HG03575 (cell line): Measurements from ENCODE around the gene ERAP2.
"Not testable (repeated sequence)": the region's sequence is repeated elsewhere in the genome, so short reads cannot be mapped to it uniquely, and the experiment has no call there.

Experiments
- ATAC-seq: cut with Tn5 transposase; IDR thresholded peaks from one replicate; pipeline ENCODE4 v1.9.1; 2021; ENCODE audit not compliant: unreplicated experiment, insufficient number of reproducible peaks, low FRiP score; ENCODE audit errors: extremely low read depth

Gene ERAP2

GRCh38 chr5:96857924-96858323 is 18.4 kb upstream of the ERAP2 start:
- no peak for ATAC-seq

GRCh38 chr5:96859375-96859774 is 16.9 kb upstream of the ERAP2 start:
- no peak for ATAC-seq

GRCh38 chr5:96861076-96861475 is 15.2 kb upstream of the ERAP2 start:
- ATAC-seq, result no peak

- no peak for ATAC-seq
These were observed 13.2 kb upstream of the ERAP2 start for GRCh38 chr5:96863114-96863513.

GRCh38 chr5:96863949-96864584 is 12.2 kb upstream of the ERAP2 start:
- no peak for ATAC-seq

GRCh38 chr5:96864922-96865530 is 11.3 kb upstream of the ERAP2 start:
- ATAC-seq, result no peak

GRCh38 chr5:96868603-96869371 is 7.5 kb upstream of the ERAP2 start:
- ATAC-seq, result peak; percentile 66

- ATAC-seq, result no peak
These were observed 7.0 kb upstream of the ERAP2 start for GRCh38 chr5:96869372-96869641.

GRCh38 chr5:96870094-96871026 is 5.9 kb upstream of the ERAP2 start:
- ATAC-seq, result peak; percentile 59

GRCh38 chr5:96871027-96871399 is 5.3 kb upstream of the ERAP2 start:
- no peak for ATAC-seq

GRCh38 chr5:96871686-96872085 is 4.6 kb upstream of the ERAP2 start:
- ATAC-seq, result no peak

GRCh38 chr5:96873449-96873848 is 2.9 kb upstream of the ERAP2 start:
- ATAC-seq, result no peak

GRCh38 chr5:96874631-96875030 is 1.7 kb upstream of the ERAP2 start:
- no peak for ATAC-seq

- ATAC-seq, result no peak
These were observed 459 bp upstream of the ERAP2 start for GRCh38 chr5:96875791-96876291.

- ATAC-seq, result not testable (repeated sequence)
These were observed 723 bp downstream of the ERAP2 start for GRCh38 chr5:96876977-96877469.

- no peak for ATAC-seq
These were observed 3.4 kb downstream of the ERAP2 start for GRCh38 chr5:96879665-96880064.

- no peak for ATAC-seq
These were observed 4.3 kb downstream of the ERAP2 start for GRCh38 chr5:96880444-96881164.

GRCh38 chr5:96881511-96882115 is 5.3 kb downstream of the ERAP2 start:
- ATAC-seq, result no peak
